Liver (tissue), 9 donors: Measurements from ENCODE around the gene CSTF2T. TPM values are rescaled to one million over a fixed set of nuclear protein-coding genes. Genes with fewer than 3 reads are reported as not detected.
"Not testable (repeated sequence)": the region's sequence is repeated elsewhere in the genome, so short reads cannot be mapped to it uniquely, and the experiment has no call there.

Source experiments
- DNase-seq: peaks from one replicate; pipeline ENCODE4 v3.0.0-alpha.2; 2017; ENCODE audit warnings: low spot score
- H3K27ac ChIP-seq, 2 donors: one replicate each; pipeline ENCODE4 v1.7.0; 2013; ENCODE audit warnings: inconsistent platforms in 2 of 2, low read length in 2 of 2, control low read depth in 1 of 2, low read depth in 1 of 2, mild to moderate bottlenecking in 1 of 2
- H3K27me3 ChIP-seq, 4 donors: one replicate each; pipeline versions ENCODE4 v1.6.1 to v1.7.0; 2013; ENCODE audit warnings: low read length in 3 of 4, inconsistent platforms in 1 of 4, mild to moderate bottlenecking in 1 of 4, moderate library complexity in 1 of 4; ENCODE audit not compliant: control insufficient read depth in 4 of 4, insufficient read depth in 4 of 4
- H3K36me3 ChIP-seq, 4 donors: one replicate each; pipeline versions ENCODE4 v1.6.1 to v1.7.0; 2013; ENCODE audit warnings: low read length in 3 of 4, mild to moderate bottlenecking in 3 of 4, low read depth in 1 of 4, moderate library complexity in 1 of 4; ENCODE audit not compliant: control insufficient read depth in 4 of 4, insufficient read depth in 3 of 4
- H3K4me1 ChIP-seq, 4 donors: one replicate each; pipeline versions ENCODE4 v1.6.1 to v1.7.0; 2013; ENCODE audit warnings: low read length in 3 of 4, mild to moderate bottlenecking in 3 of 4, moderate library complexity in 1 of 4; ENCODE audit not compliant: control insufficient read depth in 4 of 4, insufficient read depth in 4 of 4
- H3K4me3 ChIP-seq, 3 donors: one replicate each; pipeline versions ENCODE4 v1.6.1 to v1.7.0; 2013; ENCODE audit warnings: low read length in 3 of 3, control low read depth in 1 of 3, low read depth in 1 of 3, mild to moderate bottlenecking in 1 of 3
- H3K9ac ChIP-seq, 2 donors: one replicate each; pipeline ENCODE4 v1.7.0; 2013; ENCODE audit warnings: low read length in 2 of 2, mild to moderate bottlenecking in 2 of 2, moderate library complexity in 2 of 2, control low read depth in 1 of 2, low read depth in 1 of 2
- H3K9me3 ChIP-seq, 4 donors: one replicate each; pipeline versions ENCODE4 v1.6.1 to v1.7.0; 2013; ENCODE audit warnings: low read length in 3 of 4; ENCODE audit not compliant: control insufficient read depth in 4 of 4
- CTCF ChIP-seq: fragments of 150-350 bp; IDR thresholded peaks from 2 replicates; pipeline ENCODE4 v1.5.1; 2017; ENCODE audit warnings: improper control_type of control experiment, low read depth, low read length; ENCODE audit not compliant: missing input control
- FOXA1 ChIP-seq: IDR thresholded peaks from 2 replicates; pipeline ENCODE4 v1.6.1; 2016; ENCODE audit warnings: antibody characterized with exemption
- GABPA ChIP-seq, 2 donors: IDR thresholded peaks in 1 of 2; conservative IDR thresholded peaks in 1 of 2; 2 replicates each; pipeline ENCODE4 v1.6.1; 2016; ENCODE audit warnings: antibody characterized with exemption in 2 of 2, mild to moderate bottlenecking in 1 of 2, moderate library complexity in 1 of 2
- MAX ChIP-seq: IDR thresholded peaks from 2 replicates; pipeline ENCODE4 v1.6.1; 2016; ENCODE audit warnings: antibody characterized with exemption
- NR2F2 ChIP-seq: IDR thresholded peaks from 2 replicates; pipeline ENCODE4 v1.6.1; 2016; ENCODE audit warnings: antibody characterized with exemption
- RAD21 ChIP-seq, 2 donors: IDR thresholded peaks; 2 replicates each; pipeline ENCODE4 v1.6.1; 2016; ENCODE audit warnings: antibody characterized with exemption in 2 of 2, mild to moderate bottlenecking in 2 of 2
- RXRA ChIP-seq, 2 donors: IDR thresholded peaks; 2 replicates each; pipeline ENCODE4 v1.6.1; 2017 to 2018; ENCODE audit warnings: antibody characterized with exemption in 2 of 2, mild to moderate bottlenecking in 1 of 2
- TAF1 ChIP-seq: conservative IDR thresholded peaks from 2 replicates; pipeline ENCODE4 v1.6.1; 2016; ENCODE audit warnings: antibody characterized with exemption, mild to moderate bottlenecking
- YY1 ChIP-seq: IDR thresholded peaks from 2 replicates; pipeline ENCODE4 v1.6.1; 2016; ENCODE audit warnings: antibody characterized with exemption, mild to moderate bottlenecking
- ZBTB33 ChIP-seq: IDR thresholded peaks from 2 replicates; pipeline ENCODE4 v1.6.1; 2016; ENCODE audit warnings: antibody characterized with exemption
- WGBS: extraction: QIAGEN DNeasy Blood & Tissue Kit; methylation state at CpG from one replicate; pipeline ENCODE4 v1.1.7; 2013; 5-methylcytosine and 5-hydroxymethylcytosine counted together
- polyA plus RNA-seq, 2 donors: library from polyadenylated mRNA; stranded (reverse) in 1 of 2; unstranded in 1 of 2; fragments of 200-250 nt in 1 of 2; fragments of >200 nt in 1 of 2; fragmentation: Nextera tagmentation in 1 of 2; extraction: Ambion mirVana in 1 of 2; gene quantifications; one replicate each; pipeline versions ENCODE4 v1.2.1 to v1.2.3, GENCODE V29; 2013 to 2015
- total RNA-seq, 2 donors: library from RNA; depleted of rRNA; stranded (reverse); fragments of >200 nt; gene quantifications; one replicate each; pipeline ENCODE4 v1.2.3, GENCODE V29; 2014
- TF ChIP-seq, protein P1 (sequence below): IDR thresholded peaks from 2 replicates; pipeline ENCODE4 v1.6.1; 2016; ENCODE audit warnings: antibody characterized with exemption, mild to moderate bottlenecking
- donor health status: healthy.
- donor health status: healthy.
- donor health status: healthy.
- donor health status: healthy.
- donor health status: healthy.

The CSTF2T gene
- total and polyA plus RNA-seq, 4 donors = 2.7 to 14.2 (median 9.4) TPM

GRCh38 chr10:51691135-51691534 lies 8.3 kb downstream of the CSTF2T start:
- H3K27me3 ChIP-seq = no peaks in the 10 kb centered on the region
- no peaks in the 10 kb centered on the region for H3K4me1 ChIP-seq
- H3K27ac ChIP-seq = no peak overlapping the region
- H3K36me3 ChIP-seq = no peaks in the 10 kb centered on the region
- no peaks in the 10 kb centered on the region for H3K9me3 ChIP-seq
- DNase-seq = no peak
- no peak overlapping the region for H3K9ac ChIP-seq
- TF ChIP-seq YY1 (no peak), ZBTB33 (no peak), CTCF (no peak), FOXA1 (no peak), GABPA (IDR thresholded peaks at IDR 0.05 in 1 of 2, conservative IDR thresholded peaks at IDR 0.05 in 1 of 2) (no peak), NR2F2 (no peak), TAF1 (no peak), RXRA (IDR thresholded peaks at IDR 0.05) (no peak), MAX (no peak)
- TF ChIP-seq, protein P1, sequence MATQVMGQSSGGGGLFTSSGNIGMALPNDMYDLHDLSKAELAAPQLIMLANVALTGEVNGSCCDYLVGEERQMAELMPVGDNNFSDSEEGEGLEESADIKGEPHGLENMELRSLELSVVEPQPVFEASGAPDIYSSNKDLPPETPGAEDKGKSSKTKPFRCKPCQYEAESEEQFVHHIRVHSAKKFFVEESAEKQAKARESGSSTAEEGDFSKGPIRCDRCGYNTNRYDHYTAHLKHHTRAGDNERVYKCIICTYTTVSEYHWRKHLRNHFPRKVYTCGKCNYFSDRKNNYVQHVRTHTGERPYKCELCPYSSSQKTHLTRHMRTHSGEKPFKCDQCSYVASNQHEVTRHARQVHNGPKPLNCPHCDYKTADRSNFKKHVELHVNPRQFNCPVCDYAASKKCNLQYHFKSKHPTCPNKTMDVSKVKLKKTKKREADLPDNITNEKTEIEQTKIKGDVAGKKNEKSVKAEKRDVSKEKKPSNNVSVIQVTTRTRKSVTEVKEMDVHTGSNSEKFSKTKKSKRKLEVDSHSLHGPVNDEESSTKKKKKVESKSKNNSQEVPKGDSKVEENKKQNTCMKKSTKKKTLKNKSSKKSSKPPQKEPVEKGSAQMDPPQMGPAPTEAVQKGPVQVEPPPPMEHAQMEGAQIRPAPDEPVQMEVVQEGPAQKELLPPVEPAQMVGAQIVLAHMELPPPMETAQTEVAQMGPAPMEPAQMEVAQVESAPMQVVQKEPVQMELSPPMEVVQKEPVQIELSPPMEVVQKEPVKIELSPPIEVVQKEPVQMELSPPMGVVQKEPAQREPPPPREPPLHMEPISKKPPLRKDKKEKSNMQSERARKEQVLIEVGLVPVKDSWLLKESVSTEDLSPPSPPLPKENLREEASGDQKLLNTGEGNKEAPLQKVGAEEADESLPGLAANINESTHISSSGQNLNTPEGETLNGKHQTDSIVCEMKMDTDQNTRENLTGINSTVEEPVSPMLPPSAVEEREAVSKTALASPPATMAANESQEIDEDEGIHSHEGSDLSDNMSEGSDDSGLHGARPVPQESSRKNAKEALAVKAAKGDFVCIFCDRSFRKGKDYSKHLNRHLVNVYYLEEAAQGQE = no peak
- 37% methylated on average over 4 of the region's 4 CpGs for WGBS
- H3K4me3 ChIP-seq = no peak overlapping the region

GRCh38 chr10:51689536-51689935 lies 9.9 kb downstream of the CSTF2T start:
- WGBS = 84% methylated on average over 3 of the region's 3 CpGs
- DNase-seq = no peak
- no peak for TF ChIP-seq YY1
- TF ChIP-seq RAD21 (IDR thresholded peaks at IDR 0.05) = no peak
- TF ChIP-seq RXRA (IDR thresholded peaks at IDR 0.05) = no peak
- no peak for TF ChIP-seq ZBTB33

GRCh38 chr10:51688826-51689225 lies 10.6 kb downstream of the CSTF2T start:
- not testable (repeated sequence) for H3K27ac ChIP-seq, H3K9ac ChIP-seq, H3K4me1 ChIP-seq, H3K9me3 ChIP-seq, H3K36me3 ChIP-seq, DNase-seq, H3K4me3 ChIP-seq, H3K27me3 ChIP-seq
- WGBS = 77% methylated on average over 2 of the region's 2 CpGs

More at GRCh38 chr10:51689536-51689935, 9.9 kb downstream of the CSTF2T start:
- no peaks in the 10 kb centered on the region for H3K4me1 ChIP-seq
- H3K9me3 ChIP-seq = no peaks in the 10 kb centered on the region
- no peak overlapping the region for H3K4me3 ChIP-seq
- H3K27me3 ChIP-seq = no peaks in the 10 kb centered on the region
- no peak overlapping the region for H3K27ac ChIP-seq
- no peaks in the 10 kb centered on the region for H3K36me3 ChIP-seq
- no peak overlapping the region for H3K9ac ChIP-seq
